Keratinocyte (primary cell): ENCODE data around the gene POLR1C.

Source experiments
- CTCF ChIP-seq, 3 experiments: IDR thresholded peaks in 1 of 3; conservative IDR thresholded peaks in 1 of 3; optimal IDR thresholded peaks in 1 of 3; 2 replicates in 2 of 3; 3 replicates in 1 of 3; pipeline versions ENCODE3 to v1.5.1; 2011; ENCODE audit warnings: low read length in 3 of 3, mild to moderate bottlenecking in 3 of 3, moderate library complexity in 2 of 3, control low read depth in 1 of 3, inconsistent platforms in 1 of 3; ENCODE audit not compliant: insufficient read depth in 2 of 3; ENCODE audit errors: extremely low read depth in 1 of 3
- EZH2 ChIP-seq: IDR thresholded peaks from one replicate; pipeline ENCODE4 v1.6.1; 2012; ENCODE audit warnings: inconsistent platforms, mild to moderate bottlenecking, low read length, moderate library complexity

DNA sequence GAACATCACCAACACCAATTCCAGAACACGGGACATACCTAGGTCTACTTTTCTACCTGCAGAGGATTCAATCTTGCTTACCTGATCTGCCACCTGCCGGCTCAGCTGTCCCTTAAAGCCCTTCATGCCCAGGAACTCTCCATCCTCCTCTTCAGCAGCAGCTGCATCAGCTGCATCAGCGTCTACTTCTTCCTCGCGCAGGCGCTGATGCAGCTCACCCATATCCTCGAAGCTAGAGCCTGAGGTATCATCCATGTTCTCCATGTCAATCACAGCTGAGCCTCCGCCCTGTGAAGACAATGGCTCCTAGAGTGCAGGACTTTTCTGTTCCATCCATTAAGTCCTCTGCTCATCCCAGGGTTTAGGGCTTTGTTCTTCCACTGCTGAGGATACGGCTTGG lies 1.1 kb upstream of the POLR1C start:
- TF ChIP-seq CTCF (optimal IDR thresholded peaks at IDR 0.05 in 1 of 3, IDR thresholded peaks at IDR 0.05 in 1 of 3, conservative IDR thresholded peaks at IDR 0.05 in 1 of 3; ENCODE audit: extremely low read depth in 1 of 3, insufficient read depth in 2 of 3, low read length in 3 of 3) (no peak), EZH2 (no peak)
